A673 (cell line): ENCODE results near the gene FTO. TPM values are rescaled to one million over a fixed set of nuclear protein-coding genes. Genes with fewer than 3 reads are reported as not detected.

ENCODE experiments used
- BruUV-seq: library from RNA; stranded (reverse); fragments of 400-500 nt; replicated peaks from 2 replicates; lab custom pipeline; 2021; lab: Mats Ljungman, UMichigan
- CTCF ChIA-PET: fragments of 300-600 bp; sonication (Branson Sonifier 250); formaldehyde crosslinking; loops from one replicate; lab custom pipeline; 2022; ENCODE audit warnings: antibody characterized with exemption; lab: Charles Lee
- POLR2A ChIA-PET: fragments of 300-600 bp; sonication (Branson Sonifier 250); formaldehyde crosslinking; loops from one replicate; lab custom pipeline; 2022; ENCODE audit warnings: antibody characterized with exemption; ENCODE audit not compliant: low non-redundant PET; lab: Charles Lee
- DNase-seq: peaks from one replicate; pipeline ENCODE4 v3.0.0-alpha.2; 2015; ENCODE audit warnings: low spot score
- H3K27ac ChIP-seq: fragments of 200-600 bp; sonication (generic); 2 replicates; pipeline ENCODE4 v1.5.1; 2016; ENCODE audit warnings: mixed run types, low read depth, mild to moderate bottlenecking, mixed read lengths, antibody characterized with exemption, low read length; ENCODE audit not compliant: poor library complexity, severe bottlenecking
- H3K27me3 ChIP-seq: fragments of 200-600 bp; sonication (generic); replicated peaks from 2 replicates; pipeline ENCODE4 v1.6.1; 2017; ENCODE audit warnings: mixed run types, low read depth, mild to moderate bottlenecking, mixed read lengths, antibody characterized with exemption, low read length; ENCODE audit not compliant: insufficient read depth, poor library complexity
- H3K36me3 ChIP-seq: fragments of 200-600 bp; sonication (generic); 2 replicates; pipeline ENCODE4 v1.6.1; 2016; ENCODE audit warnings: mixed run types, mild to moderate bottlenecking, mixed read lengths, antibody characterized with exemption, low read length; ENCODE audit not compliant: insufficient read depth, poor library complexity, severe bottlenecking
- H3K4me1 ChIP-seq: fragments of 200-600 bp; sonication (generic); 2 replicates; pipeline ENCODE4 v1.6.1; 2017; ENCODE audit warnings: mixed run types, mild to moderate bottlenecking, mixed read lengths, antibody characterized with exemption, low read length; ENCODE audit not compliant: insufficient read depth, poor library complexity, severe bottlenecking
- H3K4me3 ChIP-seq: fragments of 200-600 bp; sonication (generic); 2 replicates; pipeline ENCODE4 v1.5.1; 2016; ENCODE audit warnings: low read depth, mixed run types, mild to moderate bottlenecking, mixed read lengths, low read length; ENCODE audit not compliant: poor library complexity, severe bottlenecking
- H3K9me3 ChIP-seq: fragments of 200-600 bp; sonication (generic); 2 replicates; pipeline ENCODE4 v1.6.1; 2016; ENCODE audit warnings: mixed run types, low read depth, mild to moderate bottlenecking, mixed read lengths, antibody characterized with exemption, low read length; ENCODE audit not compliant: poor library complexity, severe bottlenecking
- CTCF ChIP-seq: fragments of 300-800, 200-600 bp; sonication (generic); conservative IDR thresholded peaks from 2 replicates; pipeline ENCODE4 v1.5.1; 2017; ENCODE audit warnings: low read depth, mild to moderate bottlenecking, antibody characterized with exemption, low read length, moderate library complexity, mixed read lengths
- EZH2 ChIP-seq: fragments of 200-600 bp; sonication (generic); IDR thresholded peaks from 2 replicates; pipeline ENCODE4 v1.6.1; 2017; ENCODE audit warnings: borderline replicate concordance, low read depth, mild to moderate bottlenecking, mixed read lengths, antibody characterized with exemption, low read length; ENCODE audit not compliant: poor library complexity, severe bottlenecking
- intact Hi-C: fragments of 100-400 bp; cut with micrococcal nuclease; formaldehyde crosslinking; loops from one replicate; pipeline ENCODE4 v1.10.0; 2022; ENCODE audit not compliant: unreplicated experiment
- total RNA-seq: library from RNA; stranded (reverse); gene quantifications from 2 replicates; pipeline ENCODE4 v1.2.3, GENCODE V29; 2021

The FTO gene
- total RNA-seq, 1 experiment from 2014 or later = 73.4 TPM

GRCh38 chr16:53995378-53995777 is 291.4 kb downstream of the FTO start:
- H3K27me3 ChIP-seq = no peaks in the 10 kb centered on the region
- peaks cover 9% of the 10 kb centered on the region for H3K4me1 ChIP-seq
- TF ChIP-seq EZH2 (no peak), CTCF (no peak)
- BruUV-seq = no TSS peak
- ChIA-PET CTCF (no interaction called here), POLR2A (no interaction called here)
- no peaks in the 10 kb centered on the region for H3K36me3 ChIP-seq
- H3K4me3 ChIP-seq = no peak overlapping the region
- intact Hi-C loops = no loop called here
- H3K9me3 ChIP-seq = no peaks in the 10 kb centered on the region
- H3K27ac ChIP-seq = no peak overlapping the region
- no peak for DNase-seq

- H3K4me1 ChIP-seq = peaks cover under 1% of the 10 kb centered on the region
- ChIA-PET CTCF (no interaction called here), POLR2A (no interaction called here)
- H3K9me3 ChIP-seq = no peaks in the 10 kb centered on the region
- DNase-seq = no peak
- no TSS peak for BruUV-seq
- no peaks in the 10 kb centered on the region for H3K36me3 ChIP-seq
- no peaks in the 10 kb centered on the region for H3K27me3 ChIP-seq
- TF ChIP-seq CTCF (no peak), EZH2 (no peak)
- no peak overlapping the region for H3K27ac ChIP-seq
- H3K4me3 ChIP-seq = no peak overlapping the region
- intact Hi-C loops = no loop called here
These were observed 293.0 kb downstream of the FTO start for GRCh38 chr16:53996961-53997360.

- intact Hi-C loops = no loop called here
- CTCF ChIA-PET = interaction anchor here (0.5 kb wide), 1 partner anchor 663 kb away, joined by 4 read pairs; no protein-coding TSS in a partner anchor
- H3K27ac ChIP-seq = no peak overlapping the region
- no TSS peak for BruUV-seq
- POLR2A ChIA-PET = no interaction called here
- H3K36me3 ChIP-seq = no peaks in the 10 kb centered on the region
- no peaks in the 10 kb centered on the region for H3K9me3 ChIP-seq
- no peak overlapping the region for H3K4me3 ChIP-seq
- no peaks in the 10 kb centered on the region for H3K4me1 ChIP-seq
- DNase-seq = no peak
- no peaks in the 10 kb centered on the region for H3K27me3 ChIP-seq
- no peak for TF ChIP-seq EZH2
- no peak for TF ChIP-seq CTCF
These were observed 294.3 kb downstream of the FTO start for GRCh38 chr16:53998024-53998810.
